NCI-H2029 (cell line): ENCODE measurements around the gene EHMT2.
"Not testable (repeated sequence)": the region's sequence is repeated elsewhere in the genome, so short reads cannot be mapped to it uniquely, and the experiment has no call there.

Experiments
- DNase-seq: peaks from one replicate; lab custom pipeline; 2025; lab: John Stamatoyannopoulos, UW

The EHMT2 gene

GRCh38 chr6:31869343-31869742, 28.2 kb downstream of the EHMT2 start:
- no peak for DNase-seq

DNA sequence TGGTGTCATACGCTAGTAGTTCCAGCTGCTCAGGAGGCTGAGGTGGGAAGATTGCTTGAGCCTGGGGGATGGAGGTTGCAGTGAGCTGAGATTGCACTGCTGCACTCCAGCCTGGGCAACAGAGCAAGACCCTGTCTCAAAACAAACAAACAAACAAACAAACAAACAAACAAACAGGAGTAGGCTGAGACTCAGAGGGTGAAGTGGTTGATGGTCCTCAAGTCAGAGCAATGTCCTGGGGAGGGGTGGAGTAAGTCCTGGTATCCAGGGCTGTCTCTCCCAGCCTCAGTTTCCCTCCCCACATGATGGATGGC, 28.9 kb downstream of the EHMT2 start:
- not testable (repeated sequence) for DNase-seq

- DNase-seq = no peak
Observed at GRCh38 chr6:31865205-31866118, 32.0 kb downstream of the EHMT2 start.

- no peak for DNase-seq
Observed at GRCh38 chr6:31864818-31865204, 32.7 kb downstream of the EHMT2 start.

DNA sequence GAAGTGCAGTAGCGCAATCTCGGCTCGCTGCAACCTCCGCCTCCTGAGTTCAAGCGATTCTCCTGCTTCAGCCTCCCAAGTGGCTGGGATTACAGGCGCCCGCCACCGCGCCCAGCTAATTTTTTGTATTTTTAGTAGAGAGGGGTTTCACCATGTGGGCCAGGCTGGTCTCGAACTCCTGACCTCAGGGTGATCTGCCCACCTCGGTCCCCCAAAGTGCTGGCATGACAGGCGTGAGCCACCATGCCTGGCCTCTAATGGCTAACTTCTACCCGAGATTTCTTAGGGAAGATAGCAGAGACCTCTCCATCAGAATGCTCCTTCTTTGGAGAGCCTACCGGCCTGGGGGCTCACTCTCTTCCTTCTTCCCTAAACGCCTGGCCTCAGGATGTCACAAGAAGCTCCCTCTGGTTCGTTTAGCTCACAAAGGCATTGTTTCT, 33.4 kb downstream of the EHMT2 start:
- not testable (repeated sequence) for DNase-seq

- peak; percentile 100 for DNase-seq
Observed at GRCh38 chr6:31862344-31863235, 34.9 kb downstream of the EHMT2 start, which contains the start of gene NEU1. Gene NEU1, minus strand, starts transcription at chr6:31862821. Its CDS starts 45 bp downstream, at chr6:31862776.

- DNase-seq = no peak
Observed at GRCh38 chr6:31861919-31862343, 35.6 kb downstream of the EHMT2 start.

- no peak for DNase-seq
Observed at GRCh38 chr6:31861150-31861549, 36.3 kb downstream of the EHMT2 start.

- DNase-seq = no peak
Observed at GRCh38 chr6:31860349-31860748, 37.1 kb downstream of the EHMT2 start.

DNA sequence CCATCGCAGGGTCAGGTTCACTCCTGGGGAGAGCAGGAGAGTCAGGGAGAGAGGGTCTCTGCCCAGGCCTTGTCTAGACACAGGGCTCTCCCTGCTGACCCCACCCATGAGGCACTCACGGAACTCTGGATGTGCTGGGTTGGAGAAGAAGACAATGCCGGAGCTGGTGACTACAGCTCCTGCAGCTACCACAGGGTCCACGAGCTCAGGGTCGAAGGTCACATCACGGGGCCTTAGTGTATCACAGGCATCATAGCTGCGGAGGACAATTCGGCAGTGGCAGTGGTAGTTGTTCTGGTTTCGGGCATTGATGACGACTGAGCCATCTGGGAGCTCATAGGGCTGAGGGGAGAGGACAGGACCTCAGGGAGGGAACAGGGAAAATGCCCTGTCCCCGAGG, 37.6 kb downstream of the EHMT2 start:
- DNase-seq = no peak

- no peak for DNase-seq
Observed at GRCh38 chr6:31858707-31859106, 38.8 kb downstream of the EHMT2 start.

DNA sequence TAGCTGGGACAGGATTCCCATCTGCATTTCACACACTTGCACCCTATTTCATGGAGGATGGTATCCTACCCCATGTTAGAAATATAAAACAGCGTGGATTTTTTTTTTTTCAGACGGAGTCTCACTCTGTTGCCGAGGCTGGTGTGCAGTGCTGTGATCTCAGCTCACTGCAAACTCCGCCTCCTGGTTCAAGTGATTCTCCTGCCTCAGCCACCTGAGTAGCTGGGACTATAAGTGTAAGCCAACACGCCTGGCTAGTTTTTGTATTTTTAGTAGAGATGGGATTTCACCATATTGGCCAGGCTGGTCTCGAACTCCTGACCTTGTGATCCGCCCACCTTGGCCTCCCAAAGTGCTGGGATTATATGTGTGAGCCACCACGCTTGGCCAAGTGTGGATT, 39.7 kb downstream of the EHMT2 start:
- DNase-seq = not testable (repeated sequence)

DNA sequence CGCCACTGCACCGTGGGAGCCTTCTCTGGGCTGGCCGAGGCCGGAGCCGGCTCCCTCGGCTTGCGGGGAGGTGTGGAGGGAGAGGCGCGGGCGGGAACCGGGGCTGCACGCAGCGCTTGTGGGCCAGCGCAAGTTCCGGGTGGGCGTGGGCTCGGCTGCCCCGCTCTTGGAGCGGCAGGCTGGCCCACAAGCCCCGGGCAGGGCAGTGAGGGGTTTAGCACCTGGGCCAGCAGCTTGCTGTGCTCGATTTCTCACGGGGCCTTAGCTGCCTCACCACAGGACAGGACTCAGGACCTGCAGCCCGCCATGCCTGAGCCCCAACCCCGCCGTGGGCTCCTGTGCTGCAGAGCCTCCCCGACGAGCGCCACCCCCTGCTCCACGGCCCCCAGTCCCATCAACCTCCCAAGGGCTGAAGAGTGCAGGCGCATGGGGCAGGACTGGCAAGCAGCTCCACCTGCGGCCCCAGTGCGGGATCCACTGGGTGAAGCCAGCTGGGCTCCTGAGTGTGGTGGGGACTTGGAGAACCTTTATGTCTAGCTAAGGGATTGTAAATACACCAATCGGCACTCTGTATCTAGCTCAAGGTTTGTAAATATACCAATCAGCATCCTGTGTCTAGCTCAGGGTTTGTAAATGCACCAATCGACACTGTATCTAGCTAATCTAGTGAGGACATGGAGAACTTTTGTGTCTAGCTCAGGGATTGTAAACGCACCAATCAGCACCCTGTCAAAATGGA, 45.3 kb downstream of the EHMT2 start:
- not testable (repeated sequence) for DNase-seq

- DNase-seq = no peak
Observed at GRCh38 chr6:31851485-31851832, 46.0 kb downstream of the EHMT2 start.

GRCh38 chr6:31850765-31851484, 46.6 kb downstream of the EHMT2 start:
- DNase-seq = no peak

- no peak for DNase-seq
Observed at GRCh38 chr6:31847276-31847978, 50.1 kb downstream of the EHMT2 start.

- no peak for DNase-seq
Observed at GRCh38 chr6:31844507-31844906, 53.0 kb downstream of the EHMT2 start.

GRCh38 chr6:31842053-31842452, 55.4 kb downstream of the EHMT2 start:
- no peak for DNase-seq

DNA sequence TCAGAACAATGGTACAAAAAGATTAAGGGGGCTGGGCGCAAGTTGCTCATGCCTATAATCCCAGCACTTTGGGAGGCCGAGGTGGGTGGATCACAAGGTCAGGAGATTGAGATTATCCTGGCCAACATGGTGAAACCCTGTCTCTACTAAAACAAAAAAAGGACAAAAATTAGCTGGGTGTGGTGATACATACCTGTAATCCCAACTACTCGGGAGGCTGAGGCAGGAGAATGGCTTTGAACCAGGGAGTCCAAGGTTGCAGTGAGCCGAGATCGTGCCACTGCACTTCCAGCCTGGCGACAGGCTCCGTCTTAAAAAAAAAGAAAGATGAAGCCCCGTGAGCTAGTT, 57.7 kb downstream of the EHMT2 start:
- not testable (repeated sequence) for DNase-seq

DNA sequence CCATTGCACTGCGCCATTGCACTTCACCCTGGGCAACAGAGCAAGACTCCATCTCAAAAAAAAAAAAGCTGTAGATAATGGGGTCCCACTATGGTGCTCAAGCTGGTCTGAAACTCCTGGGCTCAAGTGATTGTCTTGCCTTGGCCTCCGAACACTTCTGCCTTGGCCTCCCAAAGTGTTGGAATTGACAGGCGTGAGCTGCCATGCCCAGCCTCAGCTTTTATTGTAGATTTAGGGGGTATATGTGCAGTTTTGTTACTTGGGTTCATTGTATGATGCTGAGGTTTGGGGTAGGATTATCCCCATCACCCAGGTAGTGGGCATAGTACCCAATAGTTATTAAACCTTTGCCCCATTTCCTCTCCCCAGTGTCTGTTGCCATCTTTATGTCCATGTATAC, 58.5 kb downstream of the EHMT2 start:
- no peak for DNase-seq

- not testable (repeated sequence) for DNase-seq
Observed at GRCh38 chr6:31838114-31838553, 59.4 kb downstream of the EHMT2 start.
